IMR-90 (cell line): Measurements from ENCODE around the gene KLK1. TPM values are rescaled to one million over a fixed set of nuclear protein-coding genes. Genes with fewer than 3 reads are reported as not detected.
A peak's percentile ranks its signal among the peaks of the same experiment; 100 is the strongest.

ENCODE experiments used
- ATAC-seq: fragments of 200-7000 bp; cut with Tn5 transposase; 2 replicates; pipeline ENCODE4 v1.9.1; 2020; ENCODE audit warnings: low read depth, mild to moderate bottlenecking, moderate library complexity
- BruUV-seq: library from RNA; stranded (reverse); fragments of 400-500 nt; replicated peaks from 2 replicates; lab custom pipeline; 2021; lab: Mats Ljungman, UMichigan
- CTCF ChIA-PET: fragments of 300-600 bp; formaldehyde crosslinking; extraction: SDS; loops from one replicate; lab custom pipeline; 2021; ENCODE audit warnings: antibody characterized with exemption; lab: Yijun Ruan, JAX
- POLR2A ChIA-PET: fragments of 300-600 bp; sonication (Branson Sonifier 250); formaldehyde crosslinking; loops from one replicate; lab custom pipeline; 2022; ENCODE audit warnings: antibody characterized with exemption; ENCODE audit not compliant: unreplicated experiment; lab: Charles Lee
- DNase-seq: peaks from one replicate; pipeline ENCODE4 v3.0.0; 2013
- H2AFZ ChIP-seq: replicated peaks from 2 replicates; pipeline ENCODE3; 2013; ENCODE audit warnings: low read length, mild to moderate bottlenecking; ENCODE audit not compliant: poor library complexity
- H2AK5ac ChIP-seq: 2 replicates; pipeline ENCODE4 v1.6.1; 2013; ENCODE audit warnings: low read depth, low read length, inconsistent platforms
- H2AK9ac ChIP-seq: replicated peaks from 2 replicates; pipeline ENCODE3; 2013; ENCODE audit warnings: mild to moderate bottlenecking, low read depth, low read length, moderate library complexity; ENCODE audit not compliant: poor library complexity
- H2BK120ac ChIP-seq: 2 replicates; pipeline ENCODE4 v1.6.1; 2013; ENCODE audit warnings: low read depth, low read length, inconsistent platforms
- H2BK15ac ChIP-seq: 3 replicates; pipeline ENCODE4 v1.6.1; 2013; ENCODE audit warnings: low read depth, low read length, inconsistent platforms
- H2BK20ac ChIP-seq: 2 replicates; pipeline ENCODE4 v1.6.1; 2013; ENCODE audit warnings: low read depth, mild to moderate bottlenecking, inconsistent platforms, low read length, moderate library complexity
- H2BK5ac ChIP-seq: 2 replicates; pipeline ENCODE4 v1.6.1; 2013; ENCODE audit warnings: mild to moderate bottlenecking, low read depth, low read length, inconsistent platforms; ENCODE audit not compliant: poor library complexity, severe bottlenecking
- H3K14ac ChIP-seq: replicated peaks from 2 replicates; pipeline ENCODE4 v1.6.1; 2013; ENCODE audit warnings: low read depth, low read length, inconsistent platforms
- H3K18ac ChIP-seq: 2 replicates; pipeline ENCODE4 v1.6.1; 2013; ENCODE audit warnings: low read depth, low read length, control low read depth
- H3K23ac ChIP-seq: 2 replicates; pipeline ENCODE4 v1.6.1; 2013; ENCODE audit warnings: low read depth, low read length, inconsistent platforms
- H3K27ac ChIP-seq: 2 replicates; pipeline ENCODE4 v1.5.1; 2013; ENCODE audit warnings: mild to moderate bottlenecking, control low read depth, low read length; ENCODE audit not compliant: insufficient read depth
- H3K27me3 ChIP-seq: 2 replicates; pipeline ENCODE4 v1.6.1; 2013; ENCODE audit warnings: low read length; ENCODE audit not compliant: control insufficient read depth, insufficient read depth
- H3K36me3 ChIP-seq: 2 replicates; pipeline ENCODE4 v1.6.1; 2013; ENCODE audit warnings: low read length, mixed read lengths; ENCODE audit not compliant: control insufficient read depth, insufficient read depth
- H3K4ac ChIP-seq: 2 replicates; pipeline ENCODE4 v1.6.1; 2013; ENCODE audit warnings: low read depth, low read length, inconsistent platforms
- H3K4me1 ChIP-seq: 2 replicates; pipeline ENCODE4 v1.6.1; 2013; ENCODE audit warnings: low read length, mixed read lengths; ENCODE audit not compliant: control insufficient read depth, insufficient read depth
- H3K4me2 ChIP-seq: 2 replicates; pipeline ENCODE4 v1.6.1; 2013; ENCODE audit warnings: low read depth, mild to moderate bottlenecking, control low read depth, low read length, moderate library complexity
- H3K4me3 ChIP-seq: 2 replicates; pipeline ENCODE4 v1.5.1; 2013; ENCODE audit warnings: low read depth, mild to moderate bottlenecking, control low read depth, low read length, moderate library complexity; ENCODE audit not compliant: insufficient read depth
- H3K56ac ChIP-seq: 2 replicates; pipeline ENCODE4 v1.6.1; 2013; ENCODE audit warnings: low read length, inconsistent platforms; ENCODE audit not compliant: insufficient read depth; ENCODE audit errors: extremely low read depth
- H3K79me1 ChIP-seq, 2 experiments: 2 replicates each; pipeline ENCODE4 v1.6.1; 2013; ENCODE audit warnings: low read length in 2 of 2, inconsistent platforms in 1 of 2, low read depth in 1 of 2
- H3K9ac ChIP-seq: 2 replicates; pipeline ENCODE4 v1.6.1; 2013; ENCODE audit warnings: low read depth, low read length, control low read depth
- H3K9me1 ChIP-seq: 2 replicates; pipeline ENCODE4 v1.6.1; 2013; ENCODE audit warnings: low read length, inconsistent platforms; ENCODE audit not compliant: insufficient read depth
- H3K9me3 ChIP-seq: 2 replicates; pipeline ENCODE4 v1.6.1; 2013; ENCODE audit warnings: low read length; ENCODE audit not compliant: control insufficient read depth, insufficient read depth
- H4K20me1 ChIP-seq: 2 replicates; pipeline ENCODE4 v1.6.1; 2013; ENCODE audit warnings: low read length, inconsistent platforms; ENCODE audit not compliant: insufficient read depth
- H4K5ac ChIP-seq: 2 replicates; pipeline ENCODE4 v1.6.1; 2013; ENCODE audit warnings: mild to moderate bottlenecking, low read depth, low read length, control low read depth
- H4K8ac ChIP-seq, 2 experiments: 2 replicates each; pipeline ENCODE4 v1.6.1; 2013; ENCODE audit warnings: low read depth in 2 of 2, low read length in 2 of 2, control low read depth in 1 of 2, inconsistent platforms in 1 of 2
- H4K91ac ChIP-seq: 2 replicates; pipeline ENCODE4 v1.6.1; 2013; ENCODE audit warnings: low read depth, low read length, inconsistent platforms; ENCODE audit not compliant: insufficient read depth
- BHLHE40 ChIP-seq: fragments of 150-350 bp; IDR thresholded peaks from 2 replicates; pipeline ENCODE4 v1.6.1; 2016; ENCODE audit warnings: mild to moderate bottlenecking, low read depth, low read length
- CEBPB ChIP-seq: IDR thresholded peaks from 2 replicates; pipeline ENCODE4 v1.6.1; 2012; ENCODE audit warnings: low read depth, low read length, improper control_type of control experiment
- CHD1 ChIP-seq: IDR thresholded peaks from 2 replicates; pipeline ENCODE4 v1.6.1; 2012; ENCODE audit warnings: low read depth, low read length, improper control_type of control experiment
- CTCF ChIP-seq: conservative IDR thresholded peaks from 2 replicates; pipeline ENCODE4 v1.5.1; 2012; ENCODE audit warnings: mild to moderate bottlenecking, low read depth, low read length, improper control_type of control experiment
- ELK1 ChIP-seq: fragments of 150-350 bp; IDR thresholded peaks from 2 replicates; pipeline ENCODE4 v1.6.1; 2016; ENCODE audit warnings: low read depth, mild to moderate bottlenecking, low read length, moderate library complexity, borderline replicate concordance
- FOS ChIP-seq: fragments of 150-350 bp; IDR thresholded peaks from 2 replicates; pipeline ENCODE4 v1.6.1; 2016; ENCODE audit warnings: low read depth, low read length
- MAFK ChIP-seq: IDR thresholded peaks from 2 replicates; pipeline ENCODE4 v1.6.1; 2012; ENCODE audit warnings: low read depth, low read length, improper control_type of control experiment
- MAZ ChIP-seq: IDR thresholded peaks from 2 replicates; pipeline ENCODE4 v1.6.1; 2012; ENCODE audit warnings: low read depth, mild to moderate bottlenecking, low read length, improper control_type of control experiment, moderate library complexity, borderline replicate concordance
- MXI1 ChIP-seq: IDR thresholded peaks from 2 replicates; pipeline ENCODE4 v1.6.1; 2012; ENCODE audit warnings: low read depth, mild to moderate bottlenecking, low read length, moderate library complexity, borderline replicate concordance
- NFE2L2 ChIP-seq: fragments of 150-350 bp; IDR thresholded peaks from 2 replicates; pipeline ENCODE4 v1.6.1; 2016; ENCODE audit warnings: low read depth, mild to moderate bottlenecking, low read length
- POLR2A ChIP-seq: IDR thresholded peaks from 2 replicates; pipeline ENCODE4 v1.6.1; 2012; ENCODE audit warnings: mild to moderate bottlenecking, low read depth, low read length
- RAD21 ChIP-seq: IDR thresholded peaks from 2 replicates; pipeline ENCODE4 v1.6.1; 2012; ENCODE audit warnings: low read length, improper control_type of control experiment
- RCOR1 ChIP-seq: IDR thresholded peaks from 2 replicates; pipeline ENCODE4 v1.6.1; 2012; ENCODE audit warnings: mild to moderate bottlenecking, low read length, improper control_type of control experiment; ENCODE audit not compliant: insufficient replicate concordance
- RFX5 ChIP-seq: IDR thresholded peaks from 2 replicates; pipeline ENCODE4 v1.8.0; 2012; ENCODE audit warnings: low read depth, mild to moderate bottlenecking, low read length, moderate library complexity
- SMC3 ChIP-seq: fragments of 150-350 bp; IDR thresholded peaks from 2 replicates; pipeline ENCODE4 v1.6.1; 2016; ENCODE audit warnings: low read depth, mild to moderate bottlenecking, antibody characterized with exemption, low read length, moderate library complexity
- USF2 ChIP-seq: fragments of 150-350 bp; IDR thresholded peaks from 2 replicates; pipeline ENCODE4 v1.6.1; 2017; ENCODE audit warnings: mild to moderate bottlenecking, antibody characterized with exemption, low read length, low read depth
- WGBS, 2 experiments: methylation state at CpG; one replicate each; pipeline versions ENCODE4 v1.1.5 to v1.1.7; 2013; ENCODE audit warnings: missing lambda C conversion rate in 2 of 2; ENCODE audit not compliant: insufficient read length in 1 of 2; ENCODE audit errors: extremely low coverage in 2 of 2; 5-methylcytosine and 5-hydroxymethylcytosine counted together
- dilution Hi-C: fragments of 300-500 bp; cut with HindIII; formaldehyde crosslinking; loops from one replicate; pipeline ENCODE4 v1.14.3; 2018; ENCODE audit warnings: low sequenced_read_pairs; ENCODE audit not compliant: unreplicated experiment
- in situ Hi-C: fragments of 300-500 bp; cut with MboI; formaldehyde crosslinking; loops from 3 replicates; pipeline ENCODE4 v1.14.3; 2019; ENCODE audit warnings: low sequenced_read_pairs, inconsistent platforms, mixed read lengths
- intact Hi-C: fragments of 100-400 bp; cut with micrococcal nuclease; formaldehyde crosslinking; loops from 2 replicates; pipeline ENCODE4 v1.10.0; 2022
- polyA plus RNA-seq, 3 experiments: library from polyadenylated mRNA; depleted of rRNA; stranded (reverse); fragments of >200 nt; gene quantifications; 2 replicates each; pipeline ENCODE4 v1.2.3, GENCODE V29; 2012; ENCODE audit warnings: low replicate concordance in 1 of 3
- total RNA-seq: library from RNA; depleted of rRNA; stranded (reverse); fragments of >200 nt; gene quantifications from 2 replicates; pipeline ENCODE4 v1.2.3, GENCODE V29; 2012

KLK1 gene
- total and polyA plus RNA-seq, 2 of the 4 experiments (the other 2 are of a cell fraction), result not detected

- Histone ChIP-seq H2AK5ac (no peak overlapping the region), H3K36me3 (no peaks in the 10 kb centered on the region), H3K79me1 (no peaks in the 10 kb centered on the region), H3K23ac (no peak overlapping the region), H3K9ac (no peak overlapping the region), H4K20me1 (no peaks in the 10 kb centered on the region), H4K91ac (no peak overlapping the region), H3K4me2 (no peak overlapping the region), H2BK120ac (no peak overlapping the region), H3K4me3 (no peak overlapping the region), H3K4me1 (no peaks in the 10 kb centered on the region), H3K9me3 (no peaks in the 10 kb centered on the region), H2AFZ (no peak overlapping the region), H3K27me3 (peaks cover 32% of the 10 kb centered on the region), H3K27ac (no peak overlapping the region), H2BK5ac (no peak overlapping the region), H2BK15ac (no peak overlapping the region), H2BK20ac (no peak overlapping the region), H2AK9ac (no peak overlapping the region), H4K5ac (no peak overlapping the region), H3K9me1 (no peaks in the 10 kb centered on the region), H4K8ac (no peak overlapping the region), H3K4ac (no peak overlapping the region), H3K14ac (no peak overlapping the region), H3K56ac (no peak overlapping the region), H3K18ac (no peak overlapping the region)
- no TSS peak for BruUV-seq
- intact Hi-C loops, result no loop called here
- ATAC-seq, result peak; percentile 24; the same call in 1 of the 2 replicates
- TF ChIP-seq RCOR1, result no peak
- TF ChIP-seq RFX5, result no peak
- no peak for TF ChIP-seq SMC3
- TF ChIP-seq CTCF, result no peak
- TF ChIP-seq CHD1, result no peak
- no peak for TF ChIP-seq USF2
- no peak for TF ChIP-seq MAFK
- TF ChIP-seq BHLHE40, result no peak
- TF ChIP-seq MXI1, result no peak
- TF ChIP-seq CEBPB, result no peak
- TF ChIP-seq RAD21, result no peak
- no peak for TF ChIP-seq POLR2A
- TF ChIP-seq FOS, result no peak
- TF ChIP-seq ELK1, result no peak
- TF ChIP-seq NFE2L2, result no peak
- TF ChIP-seq MAZ, result no peak
- DNase-seq, result peak; percentile 14
- dilution Hi-C loops, result no loop called here
- WGBS, 2 experiments, result 3% methylated on average over 18 of the region's 30 CpGs; no CpG with 5 or more reads in 1 of the 2 experiments
- CTCF ChIA-PET, result interaction anchor here (1.0 kb wide), 1 partner anchor 240 kb away, joined by 6 read pairs; no protein-coding TSS in a partner anchor
- in situ Hi-C loops, result loop anchor here (5.0 kb wide), 1 partner anchor 71 kb away; no protein-coding TSS in a partner anchor
- POLR2A ChIA-PET, result no interaction called here
These were observed 45.7 kb downstream of the KLK1 start for GRCh38 chr19:50777830-50778303.
